Left colon (tissue), 2 donors: ENCODE measurements around the gene ADRM1. TPM values are rescaled to one million over a fixed set of nuclear protein-coding genes. Genes with fewer than 3 reads are reported as not detected.

Experiments
- ATAC-seq: fragments of 200-7000 bp; cut with Tn5 transposase; one replicate; pipeline ENCODE4 v1.9.1; 2020; ENCODE audit warnings: mild to moderate bottlenecking, moderate library complexity
- DNase-seq, 2 donors: peaks; one replicate each; pipeline ENCODE4 v3.0.0-alpha.2; 2020
- intact Hi-C, 2 donors: fragments of 100-400 bp; cut with DNase I in 1 of 2; cut with micrococcal nuclease in 1 of 2; formaldehyde crosslinking; loops; one replicate each; pipeline versions ENCODE4 v1.11.2 to v1.14.0; 2022; cut with DNase I, micrococcal nuclease
- total RNA-seq, 2 donors: library from RNA; stranded (reverse); fragmentation: NEBNext Ultra II Directional; extraction: Animal tissue kit (Norgen Biotek cat#: 25700); gene quantifications; one replicate each; pipeline ENCODE4 v1.2.1, GENCODE V29; 2021
- donor health status: DM: no; HTN: no; CAD: no.
- donor health status: DM: yes; HTN: yes; CAD: no.

The ADRM1 gene
- total RNA-seq, 2 donors from 2014 or later = 67.2 to 73.1 TPM

DNA sequence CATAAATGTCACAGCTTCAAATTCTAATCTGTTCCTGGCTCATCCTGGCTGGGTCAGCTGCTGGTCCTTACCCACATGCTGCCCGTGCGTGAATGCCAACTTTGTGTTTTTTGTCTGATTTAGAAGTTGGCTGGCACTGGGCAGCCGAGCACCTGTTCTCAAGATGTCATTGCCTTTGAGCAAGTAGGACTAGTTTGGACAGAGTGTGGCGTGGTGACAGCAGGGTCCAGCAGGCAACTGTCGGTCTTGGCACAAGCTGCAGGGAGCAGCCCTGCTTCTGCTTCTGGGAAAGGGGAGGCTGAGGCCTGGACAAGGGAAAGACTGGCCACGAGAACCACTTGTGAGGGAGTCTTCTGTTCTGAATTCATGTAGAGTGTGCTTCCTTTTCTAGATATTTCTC is 26.4 kb upstream of the ADRM1 start:
- DNase-seq = no peak
- no peak for ATAC-seq
- intact Hi-C loops = no loop called here

GRCh38 chr20:62277253-62277652 is 25.5 kb upstream of the ADRM1 start:
- intact Hi-C loops = no loop called here
- ATAC-seq (no peak), DNase-seq (no peak)

GRCh38 chr20:62280303-62280702 is 22.5 kb upstream of the ADRM1 start:
- ATAC-seq (no peak), DNase-seq (no peak)
- intact Hi-C loops = no loop called here

- intact Hi-C loops = no loop called here
- DNase-seq (no peak), ATAC-seq (no peak)
Measured at GRCh38 chr20:62281161-62281933, 21.4 kb upstream of the ADRM1 start.

DNA sequence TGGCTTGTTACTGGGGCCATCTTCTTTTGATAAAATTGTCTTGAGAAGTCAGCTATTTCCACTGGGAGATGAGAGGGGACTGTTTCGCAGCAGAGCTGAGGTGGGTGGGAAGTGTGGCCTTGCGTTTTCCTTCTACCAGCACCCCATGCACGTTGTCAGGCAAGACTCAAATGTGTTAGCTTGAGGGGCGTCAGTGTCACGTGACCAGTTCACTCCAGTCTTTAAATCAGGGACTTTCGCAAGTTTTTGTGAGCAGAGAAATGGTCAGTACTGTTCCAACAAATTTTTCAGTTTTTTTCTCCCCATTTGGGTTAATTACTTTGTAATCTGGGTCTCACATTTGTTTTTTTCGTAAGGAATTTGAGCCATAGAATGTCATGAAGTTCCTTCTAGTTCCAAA is 20.7 kb upstream of the ADRM1 start:
- DNase-seq (no peak), ATAC-seq (no peak)
- intact Hi-C loops = no loop called here

DNA sequence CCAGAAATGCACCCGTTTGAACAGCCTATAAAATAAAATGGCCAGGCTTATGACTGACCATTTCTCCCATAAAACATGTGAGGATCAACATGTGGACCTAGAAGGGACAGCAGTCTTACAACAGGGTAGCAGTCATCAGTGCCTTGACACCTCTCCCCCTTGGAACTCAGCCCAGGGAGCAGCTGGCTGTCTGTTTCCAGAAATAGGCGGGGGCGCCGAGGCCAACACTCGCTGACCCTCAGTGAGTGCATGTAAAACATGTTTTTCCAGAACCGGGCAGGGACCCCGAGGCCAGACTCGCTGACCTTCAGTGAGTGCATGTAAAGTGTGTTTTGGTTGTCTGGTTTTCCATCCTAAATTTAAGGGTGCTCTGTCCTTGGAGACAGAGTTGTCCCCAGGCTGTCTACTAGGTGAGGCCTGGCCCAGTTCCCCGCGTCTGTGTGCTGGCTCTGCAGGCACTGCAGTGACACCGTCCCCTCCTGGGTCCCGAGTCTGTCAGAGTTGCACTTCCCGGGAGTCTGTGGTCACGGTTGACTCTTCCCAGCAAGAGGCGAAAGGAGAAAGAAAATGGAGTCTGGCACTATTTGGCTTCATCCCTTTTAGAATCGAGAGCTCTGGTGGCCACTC is 19.8 kb upstream of the ADRM1 start:
- ATAC-seq = peak; percentile 10

DNA sequence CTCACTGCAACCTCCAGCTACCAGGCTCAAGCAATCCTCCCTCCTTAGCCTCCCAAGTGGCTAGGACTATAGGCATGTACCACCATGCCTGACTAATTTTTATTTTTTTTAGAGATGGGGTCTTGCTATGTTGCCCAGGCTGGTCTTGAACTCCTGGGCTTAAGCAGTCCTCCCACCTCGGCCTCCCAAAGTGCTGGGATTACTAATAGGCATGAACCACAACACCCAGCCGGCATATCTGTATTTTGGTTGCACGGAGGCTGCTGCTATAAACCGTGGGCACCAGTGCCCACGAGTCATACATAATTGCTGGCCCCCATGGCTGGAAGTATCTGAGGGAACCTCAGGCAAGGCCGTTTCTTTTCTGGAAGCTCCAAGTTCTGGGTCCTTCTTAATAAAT is 18.3 kb upstream of the ADRM1 start:
- intact Hi-C loops = no loop called here
- DNase-seq (no peak), ATAC-seq (no peak)

More for the DNA sequence above, 19.8 kb upstream of the ADRM1 start:
- intact Hi-C loops = no loop called here
- no peak for DNase-seq

DNA sequence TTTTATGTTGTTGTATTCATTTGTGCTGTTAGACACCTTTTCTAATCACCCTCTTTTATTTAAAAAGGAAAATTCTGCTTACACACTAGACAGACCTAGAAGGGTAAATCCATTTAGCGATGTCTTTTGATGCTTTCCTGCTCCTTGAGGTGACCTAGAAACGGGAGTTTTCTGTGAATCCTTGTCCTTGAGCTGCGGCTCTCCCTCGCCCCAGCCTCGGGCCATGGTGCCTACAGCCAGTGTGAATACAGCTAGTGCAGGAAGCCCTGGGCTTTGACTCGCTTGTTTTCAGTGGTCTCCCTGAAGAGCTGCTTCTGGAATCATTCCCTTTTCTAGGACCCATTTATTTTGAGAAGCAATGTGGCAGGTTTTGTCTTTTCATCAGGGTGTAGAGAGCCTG is 17.6 kb upstream of the ADRM1 start:
- intact Hi-C loops = no loop called here
- ATAC-seq (no peak), DNase-seq (no peak)

DNA sequence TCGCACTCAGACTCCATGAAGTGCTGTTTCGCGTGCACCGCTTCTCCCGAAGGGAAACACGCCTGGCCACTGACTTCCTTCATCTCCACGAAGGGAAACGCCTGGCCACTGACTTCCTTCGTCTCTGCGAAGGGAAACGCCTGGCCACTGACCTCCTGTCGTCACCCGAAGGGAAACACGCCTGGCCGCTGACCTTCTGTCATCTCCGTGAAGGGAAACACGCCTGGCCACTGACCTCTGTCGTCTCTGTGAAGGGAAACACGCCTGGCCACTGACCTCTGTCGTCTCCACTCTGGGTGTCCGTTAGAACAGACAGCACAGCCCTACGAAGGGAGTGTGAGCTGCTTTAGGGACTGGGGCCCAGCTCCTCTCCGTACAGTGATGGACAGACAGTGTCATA is 17.1 kb upstream of the ADRM1 start:
- ATAC-seq = no peak
- intact Hi-C loops = no loop called here
- DNase-seq = no peak

DNA sequence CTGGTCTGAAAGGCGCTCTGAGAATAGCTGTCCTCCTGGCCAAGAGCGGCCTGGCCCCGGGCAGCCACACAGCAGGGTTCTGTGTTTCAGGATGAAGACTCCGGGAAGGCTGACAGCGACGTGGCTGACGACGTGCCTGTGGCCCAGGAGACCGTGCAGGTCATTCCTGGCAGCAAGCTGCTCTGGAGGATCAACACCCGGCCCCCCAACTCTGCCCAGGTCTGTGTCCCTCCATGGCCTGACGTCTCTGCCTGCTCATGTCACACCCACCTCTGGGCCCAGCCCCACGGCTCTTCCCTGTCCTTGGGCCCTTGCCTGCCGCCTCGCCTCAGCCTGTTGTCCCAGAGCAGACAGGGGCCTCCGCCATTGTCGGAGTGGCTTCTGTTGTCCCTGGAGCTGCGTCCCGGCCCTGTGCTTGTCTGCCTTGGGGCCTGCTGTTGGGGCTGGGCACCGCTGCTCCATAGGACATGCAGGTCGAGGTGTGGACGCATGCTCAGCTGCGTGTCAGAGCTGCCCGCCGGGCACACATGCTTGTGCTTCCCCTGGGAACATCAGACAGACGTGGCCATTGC is 16.2 kb upstream of the ADRM1 start:
- intact Hi-C loops = no loop called here
- ATAC-seq (peak; percentile 12), DNase-seq (no peak)

DNA sequence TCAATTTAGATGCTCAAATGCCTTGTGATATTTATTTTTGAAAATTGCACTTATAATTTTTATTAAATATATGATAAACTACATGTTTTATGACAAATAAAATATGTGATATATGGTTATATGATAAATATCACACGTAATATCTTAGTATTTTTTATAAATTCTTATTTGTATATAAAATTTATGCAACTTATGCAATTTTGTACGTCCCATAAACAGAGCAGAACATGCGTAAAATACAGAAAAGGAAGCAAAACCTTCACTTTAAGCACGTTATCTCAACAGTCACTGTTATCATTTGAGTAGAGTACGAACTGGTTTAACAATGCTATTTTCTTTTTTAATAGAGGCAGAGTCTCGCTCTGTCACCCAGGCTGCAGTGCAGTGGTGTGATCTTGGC is 15.7 kb upstream of the ADRM1 start:
- DNase-seq (no peak), ATAC-seq (no peak)
- intact Hi-C loops = no loop called here

DNA sequence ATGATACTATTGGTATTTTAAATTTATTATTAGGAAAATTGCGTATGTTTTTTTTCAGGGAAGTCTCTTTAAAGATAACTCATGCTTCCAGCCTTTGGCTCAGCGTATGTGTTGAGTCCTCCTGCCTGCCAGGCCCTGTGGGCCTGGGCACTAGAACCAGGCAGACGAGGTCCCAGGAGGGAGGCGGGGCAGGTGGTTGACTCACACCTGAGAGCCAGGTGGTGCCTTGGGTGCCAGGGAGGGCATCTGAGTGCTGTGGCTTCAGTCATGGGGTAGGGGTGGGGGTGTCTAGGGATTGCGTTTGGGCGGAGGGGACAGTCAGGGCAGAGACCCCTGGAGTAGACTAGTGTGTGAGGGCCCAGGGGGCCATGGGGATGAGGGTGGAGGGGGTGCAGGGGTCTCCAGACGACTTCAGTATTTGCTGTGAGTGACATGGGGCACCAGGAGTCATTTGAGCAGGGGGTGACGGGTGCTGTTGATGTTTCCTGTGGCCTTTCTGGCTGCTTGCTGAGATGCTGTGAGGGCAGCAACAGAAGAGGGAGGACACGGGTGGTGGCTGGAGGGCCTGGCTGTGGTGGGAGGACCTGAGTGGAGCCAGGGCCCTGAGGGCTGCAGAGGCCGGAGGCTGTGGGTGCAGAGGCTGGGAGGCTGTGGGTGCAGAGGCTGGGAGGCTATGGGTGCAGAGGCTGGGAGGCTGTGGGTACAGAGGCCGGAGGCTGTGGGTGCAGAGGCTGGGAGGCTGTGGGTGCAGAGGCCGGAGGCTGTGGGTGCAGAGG is 14.8 kb upstream of the ADRM1 start:
- no peak for DNase-seq
- intact Hi-C loops = no loop called here

DNA sequence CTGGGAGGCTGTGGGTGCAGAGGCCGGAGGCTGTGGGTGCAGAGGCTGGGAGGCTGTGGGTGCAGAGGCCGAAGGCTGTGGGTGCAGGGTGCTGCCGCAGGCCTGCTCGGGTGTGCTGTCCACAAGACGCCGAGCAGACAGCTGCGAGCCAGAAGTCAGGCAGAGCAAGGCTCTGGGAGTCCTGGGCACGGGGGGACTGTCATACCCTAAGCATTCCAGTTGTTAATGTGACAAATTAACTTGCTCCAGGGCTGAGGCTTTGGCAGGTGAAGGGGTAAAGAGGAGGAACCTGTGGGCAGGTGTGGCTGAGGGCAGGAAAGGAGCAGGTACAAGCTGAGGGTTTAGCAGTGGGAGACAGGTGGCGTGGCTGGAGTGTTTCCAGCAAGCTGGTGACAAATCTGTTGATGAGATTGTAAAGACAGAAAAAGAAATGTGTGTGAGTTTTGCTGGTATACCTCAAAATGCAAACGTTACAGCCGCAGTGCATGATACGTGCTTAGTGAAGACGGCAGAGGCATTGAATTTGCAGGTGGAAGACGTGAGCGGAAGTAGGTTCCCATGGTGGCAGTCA is 14.2 kb upstream of the ADRM1 start:
- intact Hi-C loops = no loop called here
- ATAC-seq = no peak

More for the DNA sequence above, 14.8 kb upstream of the ADRM1 start:
- no peak for ATAC-seq

DNA sequence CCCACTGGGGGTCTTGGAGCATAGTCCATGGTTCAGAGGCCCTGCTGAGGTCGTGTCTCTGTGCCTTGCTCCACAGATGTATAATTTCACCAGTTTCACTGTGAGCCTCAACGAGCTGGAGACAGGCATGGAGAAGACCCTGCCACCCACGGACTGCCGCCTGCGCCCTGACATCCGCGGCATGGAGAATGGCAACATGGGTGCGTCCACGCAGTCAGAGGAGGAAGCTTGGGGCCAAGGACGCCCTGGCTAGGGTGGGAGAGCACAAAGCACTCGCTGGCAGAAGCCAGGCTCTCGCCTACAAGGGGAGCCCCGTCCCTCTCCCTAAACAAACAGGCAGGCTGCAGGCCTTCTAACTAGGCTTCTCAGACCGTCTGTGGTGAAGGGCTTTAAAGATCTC is 13.7 kb upstream of the ADRM1 start:
- intact Hi-C loops = no loop called here
- ATAC-seq (no peak), DNase-seq (no peak)

More for the DNA sequence above, 14.2 kb upstream of the ADRM1 start:
- DNase-seq = no peak

GRCh38 chr20:62289898-62290297 is 12.9 kb upstream of the ADRM1 start:
- no peak for ATAC-seq
- DNase-seq = no peak
- intact Hi-C loops = no loop called here

- DNase-seq = no peak
- intact Hi-C loops = no loop called here
- ATAC-seq = peak; percentile 4
Measured at GRCh38 chr20:62291251-62292066, 11.3 kb upstream of the ADRM1 start.

DNA sequence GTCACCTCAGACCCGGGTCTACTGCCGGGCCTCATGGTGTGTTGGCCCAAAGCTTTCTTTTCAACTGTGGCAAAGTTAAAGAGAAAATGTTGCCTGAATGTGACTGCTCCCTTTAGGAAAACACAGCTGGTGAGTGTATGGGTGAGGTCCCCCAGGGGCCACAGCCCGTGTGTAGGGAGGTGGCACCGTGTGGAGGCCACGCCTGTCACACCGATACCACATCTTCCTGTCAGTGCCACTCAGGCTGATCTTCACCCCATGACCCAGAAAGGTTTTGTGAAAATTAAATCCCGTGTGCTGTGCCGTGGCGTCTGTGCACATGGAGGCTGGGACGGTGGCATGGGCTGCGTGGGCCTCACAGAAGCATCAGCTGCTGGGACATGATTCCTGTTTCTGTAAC is 10.7 kb upstream of the ADRM1 start:
- intact Hi-C loops = no loop called here
- no peak for DNase-seq
- ATAC-seq = peak; percentile 56

DNA sequence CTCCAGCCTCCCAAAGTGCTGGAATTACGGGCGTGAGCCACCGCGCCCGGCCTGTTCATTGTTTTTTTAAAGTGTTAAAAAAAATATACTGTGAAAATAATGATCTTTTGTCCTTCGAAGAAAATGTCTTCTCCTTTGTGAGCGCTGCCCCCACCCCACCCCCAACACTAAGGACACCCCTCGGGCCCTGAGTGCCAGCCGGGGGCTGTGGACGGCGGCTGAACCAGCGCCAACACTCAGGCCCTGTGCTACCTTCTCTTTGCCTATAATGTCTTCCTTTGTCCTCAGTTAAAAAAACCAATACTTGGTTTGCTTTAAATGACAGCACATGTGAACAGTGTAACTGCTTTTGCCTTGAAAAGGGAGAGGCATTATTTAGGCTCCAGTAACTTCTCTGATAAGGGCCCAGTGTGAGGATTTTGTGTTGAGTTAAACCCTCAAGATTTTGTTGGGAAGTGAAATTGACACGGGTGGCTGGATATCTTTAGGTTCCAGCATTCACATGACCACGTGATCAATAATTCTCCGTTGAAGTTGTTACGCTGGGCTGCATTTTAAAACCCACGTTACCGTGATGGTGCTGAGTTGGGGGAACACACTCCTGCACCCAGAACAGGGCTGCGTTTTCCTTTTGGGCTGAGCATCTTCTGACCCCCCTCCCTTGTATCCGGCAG is 9.5 kb upstream of the ADRM1 start:
- no peak for DNase-seq
- no peak for ATAC-seq
- intact Hi-C loops = no loop called here
